GM23248 (cell line): ENCODE results near the gene DLG3.

Experiments used
- EZH2 ChIP-seq: fragments of 200-600 bp; sonication (generic); IDR thresholded peaks from 2 replicates; pipeline ENCODE4 v1.6.1; 2018; ENCODE audit warnings: antibody characterized with exemption, mild to moderate bottlenecking; ENCODE audit not compliant: insufficient read depth, poor library complexity, severe bottlenecking
- EZH2phosphoT487 ChIP-seq: fragments of 200-600 bp; sonication (generic); IDR thresholded peaks from 2 replicates; pipeline ENCODE4 v1.6.1; 2018; ENCODE audit warnings: antibody characterized with exemption, moderate library complexity, mild to moderate bottlenecking, low read depth; ENCODE audit not compliant: insufficient read depth

DNA sequence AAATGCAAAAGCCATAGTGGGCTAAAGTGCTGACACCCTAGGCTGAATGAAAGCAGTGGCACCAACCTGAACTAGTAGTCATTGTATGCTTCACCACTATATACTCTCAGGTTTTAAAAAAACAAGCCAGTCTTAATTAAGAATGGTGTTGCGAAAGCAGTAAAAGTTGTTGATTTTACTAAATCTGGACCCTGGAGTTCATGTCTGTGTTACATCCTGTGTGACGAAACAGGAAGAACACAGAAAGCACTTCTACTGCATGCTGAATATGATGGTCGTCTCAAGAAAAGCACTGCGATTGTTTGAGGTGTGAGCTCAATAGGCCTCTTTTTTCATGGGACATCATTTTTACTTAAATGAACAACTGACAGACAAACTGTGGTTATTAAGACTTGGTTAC, 45.7 kb upstream of the DLG3 start:
- no peak for TF ChIP-seq EZH2phosphoT487
- no peak for TF ChIP-seq EZH2
